A204.1 (cell line): ENCODE data around the gene MYRIP.

Experiments used
- FAIRE-seq: peaks from 2 replicates; lab custom pipeline; 2012; peaks lifted over from hg19 to GRCh38; lab: Jason Lieb, UNC

MYRIP gene

DNA sequence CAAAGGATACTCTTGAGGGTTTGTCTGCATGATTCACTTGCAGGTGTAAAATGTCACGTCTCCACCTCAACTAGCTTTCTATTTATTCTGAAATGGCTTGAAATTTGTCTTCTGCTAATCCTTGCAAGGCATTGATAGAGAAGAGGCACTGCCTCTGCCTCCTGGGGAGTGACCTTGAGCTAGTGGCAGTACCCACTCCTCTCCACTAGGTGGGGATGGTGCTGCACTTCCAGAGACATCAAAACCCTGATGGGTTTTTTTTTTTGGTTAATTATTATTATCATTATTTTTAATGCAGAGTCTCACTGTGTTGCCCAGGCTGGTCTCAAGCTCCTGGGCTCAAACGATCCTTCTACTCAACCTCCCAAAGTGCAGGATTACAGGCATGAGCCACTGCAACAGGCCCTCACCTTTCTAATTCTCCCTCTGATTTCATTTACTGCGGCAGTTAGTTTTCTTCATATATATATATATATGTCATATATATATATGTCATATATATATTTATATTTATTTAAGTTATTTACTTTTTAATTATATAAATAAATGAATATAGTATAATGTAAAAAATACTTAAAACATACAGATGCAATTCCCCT, 382.5 kb downstream of the MYRIP start:
- FAIRE-seq = peak; percentile 74

DNA sequence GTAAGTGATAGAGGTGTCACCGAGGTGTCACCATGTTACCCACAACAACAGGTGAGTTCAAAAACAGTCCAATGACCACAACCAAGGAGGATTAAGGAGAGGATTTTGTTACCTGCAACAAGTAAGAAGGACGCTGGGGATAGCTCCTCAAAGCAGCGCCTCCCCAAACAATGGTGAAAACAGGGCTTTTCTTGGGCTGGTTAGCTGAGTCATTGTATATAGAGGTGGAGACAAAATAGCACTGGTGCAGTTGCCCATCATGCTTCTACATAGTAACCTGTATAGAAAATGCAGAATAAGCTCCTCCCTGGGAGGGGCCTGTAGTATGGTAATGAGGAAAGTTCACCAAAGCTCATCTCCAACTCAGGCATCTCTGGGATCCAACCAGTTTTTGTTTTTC, 383.2 kb downstream of the MYRIP start:
- no peak for FAIRE-seq

DNA sequence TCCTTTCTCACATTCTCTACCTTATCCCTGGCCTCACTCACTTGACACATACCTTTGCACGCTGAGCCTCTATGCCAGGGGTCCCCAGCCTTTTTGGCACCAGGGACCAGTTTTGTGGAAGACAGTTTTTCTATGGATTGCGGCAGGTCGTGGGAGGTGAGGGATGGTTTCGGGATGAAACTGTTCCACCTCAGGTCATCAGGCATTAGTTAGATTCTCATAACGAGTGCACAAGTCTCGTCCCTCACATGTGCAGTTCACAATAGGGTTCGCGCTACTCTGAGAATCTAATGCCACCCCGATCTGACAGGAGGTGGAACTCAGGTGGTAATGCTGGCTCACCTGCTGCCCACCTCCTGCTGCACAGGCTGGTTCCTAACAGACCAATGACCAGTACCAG, 387.6 kb downstream of the MYRIP start:
- no peak for FAIRE-seq

DNA sequence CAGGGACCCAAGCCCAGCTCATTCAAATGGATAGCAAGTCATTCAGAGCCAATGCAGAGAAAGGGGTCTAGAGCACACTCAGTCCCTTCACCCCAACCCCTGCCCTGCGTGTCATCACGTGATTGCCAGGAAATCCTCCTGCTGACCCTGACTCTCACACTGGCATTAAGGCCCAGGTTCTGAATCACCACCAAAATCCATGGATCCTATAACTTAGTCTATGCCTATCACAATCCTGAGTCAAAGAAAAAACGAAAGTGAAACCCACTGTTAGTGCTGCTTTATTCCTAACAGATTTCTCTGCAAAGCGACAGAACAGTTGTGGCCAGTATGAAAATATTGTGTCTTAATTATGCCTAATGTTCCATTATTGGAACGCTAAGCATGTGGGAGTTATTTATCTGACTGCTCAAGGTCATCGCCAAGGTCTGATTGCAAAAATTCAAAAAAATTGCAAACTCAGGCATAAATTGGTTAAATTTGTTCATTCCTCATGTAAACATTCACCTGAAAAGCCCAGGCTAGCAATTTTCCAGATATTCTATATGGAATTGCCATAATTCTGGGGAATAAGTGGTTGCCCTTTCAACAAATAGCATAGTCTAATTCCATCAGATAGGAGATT, 391.4 kb downstream of the MYRIP start:
- FAIRE-seq = no peak

DNA sequence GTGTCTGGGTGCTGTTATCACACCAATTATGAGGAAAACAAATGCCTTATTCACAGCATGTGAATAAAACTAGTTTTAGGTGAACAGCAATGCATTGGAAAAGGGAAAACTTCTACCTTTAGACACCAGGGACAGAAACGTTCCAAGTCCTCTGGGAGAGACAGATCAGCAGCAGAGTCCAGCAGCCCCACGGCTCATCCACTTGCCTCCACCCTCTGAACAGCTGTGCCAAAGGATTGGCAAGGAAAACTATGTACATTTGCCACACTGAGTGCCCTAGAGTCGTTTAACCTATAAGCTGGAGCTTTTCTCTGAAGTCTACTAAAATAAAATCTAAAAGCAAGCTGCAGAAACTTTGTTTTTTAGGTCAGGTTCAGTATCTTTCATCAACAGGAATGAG, 392.4 kb downstream of the MYRIP start:
- FAIRE-seq = no peak

DNA sequence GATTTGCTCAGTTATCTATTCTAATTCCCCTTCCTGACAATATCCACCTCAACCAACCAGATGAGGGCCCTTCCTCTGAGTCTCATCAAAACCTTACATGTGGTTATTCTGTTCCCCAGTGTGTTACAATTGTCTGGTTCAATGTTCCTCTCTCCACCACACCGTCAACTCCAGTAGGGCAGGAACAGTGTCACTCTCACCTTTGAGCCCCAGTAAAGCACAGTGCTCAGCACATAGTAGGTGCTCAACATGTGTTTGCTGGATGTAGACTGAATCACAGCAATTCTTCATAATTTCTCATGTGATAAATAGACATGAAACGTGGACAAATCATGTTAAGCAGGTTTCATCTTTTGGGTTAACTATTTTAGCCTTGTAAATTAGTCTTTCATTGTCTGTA, 397.1 kb downstream of the MYRIP start:
- FAIRE-seq = no peak

DNA sequence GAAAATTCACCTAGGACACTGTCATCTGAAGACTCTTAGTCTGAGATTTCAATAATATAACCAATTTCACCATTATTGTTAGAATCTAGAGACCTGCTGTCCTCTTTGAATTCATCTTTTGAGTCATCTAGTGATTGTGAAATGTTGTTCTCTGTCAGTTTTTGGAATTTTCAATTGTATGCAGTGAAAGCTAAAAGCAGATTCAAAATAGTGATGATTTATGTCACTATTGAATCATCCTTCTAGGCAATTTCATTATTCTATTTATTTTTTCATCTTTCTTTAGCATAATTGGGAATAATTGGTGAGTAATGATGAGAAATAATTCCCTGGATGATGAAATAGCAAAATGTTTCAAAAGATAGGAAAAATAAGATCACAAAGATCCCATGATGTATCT, 398.4 kb downstream of the MYRIP start:
- no peak for FAIRE-seq

DNA sequence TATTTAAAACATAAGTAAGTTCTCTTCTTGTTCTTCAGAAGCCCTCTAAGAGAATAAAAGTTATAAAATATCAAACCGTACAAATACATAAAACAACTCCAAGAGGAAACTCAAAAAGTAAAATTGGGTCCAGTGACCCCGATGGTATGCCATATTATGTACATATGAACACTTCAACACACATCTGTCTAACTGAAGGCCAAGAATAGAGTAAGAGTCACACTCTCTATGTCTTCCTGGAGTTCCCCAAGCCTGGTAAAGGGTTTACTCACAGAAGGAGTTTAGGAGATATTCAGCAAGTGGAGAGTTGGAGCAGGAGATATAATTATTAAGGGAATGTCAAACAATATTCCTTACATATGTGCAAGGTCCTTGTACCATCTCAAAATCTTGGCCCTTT, 398.8 kb downstream of the MYRIP start:
- FAIRE-seq = no peak

DNA sequence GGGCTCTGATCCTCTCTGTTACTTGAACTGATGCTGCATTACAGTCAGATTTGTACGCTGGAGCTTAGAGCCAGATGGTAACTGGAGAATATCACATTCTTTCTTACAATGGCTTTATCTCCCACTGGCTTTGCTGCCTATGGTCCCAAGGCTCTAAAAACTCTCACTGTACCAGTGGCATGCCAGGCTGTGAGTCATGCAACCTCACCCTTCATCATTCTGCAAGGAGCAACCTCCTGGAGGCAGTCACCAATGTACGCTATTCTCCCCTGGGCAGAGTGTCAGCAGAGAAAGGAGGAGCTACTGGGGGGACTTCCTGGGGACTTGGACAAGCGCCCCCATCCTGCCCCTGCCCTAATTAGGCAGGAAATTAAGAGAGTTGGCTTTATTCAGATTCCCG, 402.2 kb downstream of the MYRIP start:
- no peak for FAIRE-seq

DNA sequence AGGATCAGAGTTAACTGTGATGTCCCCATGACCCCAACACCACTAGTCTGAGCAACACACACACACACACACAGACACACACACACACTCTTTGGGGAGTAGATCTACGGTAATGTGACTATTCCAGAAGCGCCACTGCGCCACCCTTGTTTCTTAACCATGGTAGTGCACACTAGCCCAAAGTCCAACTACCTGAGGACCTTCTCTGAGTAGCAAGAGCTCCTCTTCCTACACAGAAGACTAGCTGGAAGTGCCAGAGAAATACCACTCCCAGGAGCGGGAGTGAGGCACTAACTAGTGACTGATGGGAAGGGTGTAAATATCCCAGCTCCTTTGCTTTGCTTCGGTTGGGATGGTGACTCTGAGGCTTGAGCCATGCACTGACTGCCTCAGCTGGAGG, 404.1 kb downstream of the MYRIP start:
- no peak for FAIRE-seq

DNA sequence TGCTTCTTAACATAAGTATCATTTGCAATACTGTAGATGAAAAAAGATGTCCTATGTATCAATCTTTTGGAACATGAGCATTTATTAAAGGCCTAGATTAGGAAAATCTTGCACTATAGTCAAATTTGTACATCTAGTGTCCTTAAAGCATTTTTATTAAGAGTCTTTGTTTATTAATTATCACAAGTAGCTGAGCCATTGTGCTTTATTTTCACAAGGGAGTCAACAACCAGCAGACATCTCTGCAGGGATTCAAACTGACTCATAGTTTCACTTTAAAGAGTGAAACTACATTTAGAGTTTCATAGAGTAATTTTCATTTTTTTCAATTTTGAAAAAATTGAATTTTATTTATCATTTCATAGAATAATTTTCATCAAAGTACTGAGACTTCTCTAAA, 405.6 kb downstream of the MYRIP start:
- no peak for FAIRE-seq

DNA sequence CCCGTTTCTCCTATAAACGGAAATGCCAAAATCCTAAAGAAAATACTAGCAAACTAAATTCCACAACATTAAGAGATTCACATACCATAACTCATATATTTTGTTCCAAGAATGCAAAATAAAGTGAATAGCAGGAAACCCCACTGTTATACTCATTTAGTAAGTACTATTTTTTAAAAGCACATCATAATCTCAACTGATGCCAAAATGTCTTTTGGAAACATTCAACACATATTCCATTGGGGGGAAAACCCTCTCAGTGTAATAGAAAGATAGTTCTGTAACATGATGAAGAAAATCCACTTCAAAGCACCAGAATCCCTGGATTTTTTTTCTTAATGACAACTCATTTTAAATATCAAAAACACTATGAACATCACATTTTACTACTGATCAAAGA, 407.1 kb downstream of the MYRIP start:
- no peak for FAIRE-seq

DNA sequence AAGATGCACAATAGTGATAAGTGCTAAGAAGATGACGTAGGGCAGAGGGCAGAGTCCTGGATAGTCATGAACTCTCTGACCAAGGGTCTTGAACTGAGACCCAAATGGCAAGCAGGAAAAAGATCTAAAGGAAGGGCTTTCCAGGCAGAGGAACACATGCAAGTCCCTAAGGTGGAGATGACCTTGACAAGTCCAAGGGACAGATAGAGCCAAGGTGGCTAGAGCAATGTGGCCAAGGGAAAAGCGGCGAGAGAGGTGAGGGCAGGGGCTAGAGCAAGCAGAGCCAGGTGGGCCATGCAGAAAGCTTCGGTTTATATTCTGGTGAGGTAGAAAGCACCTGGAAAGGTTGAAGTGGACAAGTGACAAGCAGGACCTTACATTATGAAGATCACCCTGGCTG, 414.4 kb downstream of the MYRIP start:
- no peak for FAIRE-seq

DNA sequence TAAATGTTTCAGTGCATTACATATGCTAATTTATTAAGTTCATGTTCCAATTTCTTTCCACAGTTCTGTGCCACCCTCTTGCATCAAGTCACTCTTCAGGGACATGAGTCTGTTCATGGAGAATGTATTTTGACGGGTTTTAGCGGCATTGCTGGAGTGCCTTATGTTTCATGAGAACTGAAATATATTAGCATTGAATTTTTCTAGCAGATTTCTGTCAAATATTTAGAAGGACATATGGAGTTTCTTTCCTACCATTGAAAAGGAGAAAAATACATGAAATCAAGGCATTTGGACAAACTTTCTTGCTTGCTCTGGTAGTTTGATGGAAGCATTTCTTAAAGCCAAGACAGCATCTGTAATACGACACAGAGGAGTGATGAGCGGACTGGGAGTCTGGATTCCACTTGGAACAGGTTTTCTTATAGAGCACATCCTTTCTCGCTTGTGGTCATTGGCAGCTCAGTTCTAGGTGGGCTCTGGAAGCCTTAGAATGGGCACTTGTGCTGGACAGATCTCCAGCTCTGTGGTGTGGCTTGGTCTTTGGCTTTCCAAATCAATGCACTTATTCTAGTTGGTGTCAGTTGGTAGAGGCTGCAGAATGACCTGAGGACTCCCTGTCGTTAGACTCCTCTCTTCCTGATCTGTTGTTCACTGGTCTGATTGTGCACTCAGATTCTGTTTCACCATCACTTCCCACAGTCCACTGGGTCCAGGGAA, 415.5 kb downstream of the MYRIP start:
- FAIRE-seq = no peak

DNA sequence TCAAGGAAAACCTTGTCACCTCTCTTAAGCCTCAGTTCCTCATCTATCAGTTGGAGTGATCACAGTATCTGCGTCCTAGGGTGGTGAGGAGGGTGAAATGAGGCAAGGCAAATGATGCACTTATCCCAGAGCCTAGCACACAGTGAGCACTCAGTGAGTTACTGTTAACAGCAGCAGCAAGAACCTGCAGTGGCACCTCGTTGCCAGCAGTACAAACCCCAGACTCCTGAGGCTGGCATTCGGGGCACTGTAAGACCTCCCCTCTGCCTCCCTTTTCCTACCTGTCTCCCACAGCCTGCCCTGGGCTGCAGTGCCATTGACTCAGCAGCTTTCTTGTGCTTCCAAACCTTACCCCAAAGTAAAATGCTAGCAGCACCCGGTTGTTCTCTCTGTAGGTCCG, 417.2 kb downstream of the MYRIP start:
- no peak for FAIRE-seq

DNA sequence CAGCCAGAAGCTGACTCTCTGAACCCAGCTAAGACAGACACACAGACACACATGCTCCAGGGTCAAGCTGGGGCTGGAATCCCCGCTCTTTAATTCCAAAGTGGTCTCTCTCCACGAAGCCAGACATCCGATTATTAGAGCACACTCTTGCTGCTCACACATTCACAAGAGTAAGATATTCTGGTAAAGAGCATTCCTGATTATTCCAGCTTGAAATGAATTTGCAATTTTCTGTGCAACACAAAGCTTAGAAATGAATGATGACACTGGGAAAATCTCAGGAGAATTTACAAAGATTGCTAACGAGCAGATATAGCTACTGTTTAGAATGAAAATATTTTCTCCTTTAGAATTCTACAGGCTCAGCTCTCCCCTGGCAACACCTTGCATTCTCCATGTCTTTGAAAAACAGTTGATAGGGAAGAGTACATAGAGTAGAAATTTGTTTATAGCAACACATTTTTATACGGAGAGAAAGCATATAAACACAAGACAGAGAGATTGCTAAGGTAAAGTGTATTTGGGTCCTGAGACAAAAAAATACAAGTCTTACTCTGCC, 419.5 kb downstream of the MYRIP start:
- no peak for FAIRE-seq

DNA sequence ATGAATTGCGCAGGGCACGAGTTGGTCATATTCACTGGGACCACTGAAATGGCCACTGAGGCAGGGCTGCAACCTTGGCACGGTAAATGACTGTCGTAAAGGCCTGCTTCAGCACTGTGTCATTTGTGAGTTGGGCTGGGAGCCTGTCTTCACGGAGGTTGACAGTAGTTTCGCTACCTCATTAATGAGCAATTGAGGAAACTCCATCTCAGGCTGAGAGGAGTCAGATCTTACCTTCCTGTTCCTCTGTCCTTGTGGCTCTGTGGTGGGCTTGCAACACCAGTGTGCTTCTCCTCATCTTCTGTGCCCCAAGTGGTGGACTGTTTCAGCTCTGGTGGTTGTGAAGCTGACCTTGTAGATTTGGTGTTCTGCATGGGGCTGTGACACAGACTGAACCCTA, 420.0 kb downstream of the MYRIP start:
- FAIRE-seq = no peak

DNA sequence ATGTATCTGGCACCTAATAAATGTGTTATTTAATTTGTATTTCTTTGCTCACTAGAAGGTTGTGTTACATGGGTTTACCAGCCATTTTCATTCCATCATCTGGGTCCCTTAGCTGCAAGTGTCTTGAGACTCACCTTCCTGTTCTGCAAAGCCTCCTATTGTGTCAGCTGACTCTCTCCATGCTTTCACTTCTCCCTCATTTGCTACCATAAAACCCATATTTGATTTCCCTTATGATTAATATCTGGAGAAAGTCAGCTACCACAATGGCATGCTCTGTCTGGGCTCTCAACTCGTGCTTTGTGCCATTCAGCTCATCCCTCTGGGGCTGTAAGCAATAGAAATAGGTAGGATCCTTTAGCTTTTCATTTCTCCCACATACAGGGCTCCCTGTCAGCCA, 420.6 kb downstream of the MYRIP start:
- no peak for FAIRE-seq

DNA sequence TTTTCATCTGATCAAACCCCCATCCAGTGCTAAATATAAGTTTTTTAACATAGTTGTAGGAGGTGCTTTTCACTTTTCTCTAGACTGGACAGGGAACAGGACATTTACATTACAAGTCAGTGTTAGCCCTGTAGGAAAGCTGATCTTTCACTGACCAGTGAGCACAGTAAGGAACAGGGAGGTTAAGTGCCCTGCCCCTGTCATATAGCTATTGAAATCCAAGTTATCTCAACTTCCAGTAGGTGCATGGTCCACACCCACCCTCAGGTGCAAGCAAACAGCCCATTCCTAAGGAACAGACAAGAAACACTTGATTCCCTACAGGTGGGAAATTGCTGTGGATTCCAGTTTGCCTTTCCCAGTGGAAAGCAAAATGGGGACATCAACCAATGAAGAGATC, 421.0 kb downstream of the MYRIP start:
- FAIRE-seq = no peak

DNA sequence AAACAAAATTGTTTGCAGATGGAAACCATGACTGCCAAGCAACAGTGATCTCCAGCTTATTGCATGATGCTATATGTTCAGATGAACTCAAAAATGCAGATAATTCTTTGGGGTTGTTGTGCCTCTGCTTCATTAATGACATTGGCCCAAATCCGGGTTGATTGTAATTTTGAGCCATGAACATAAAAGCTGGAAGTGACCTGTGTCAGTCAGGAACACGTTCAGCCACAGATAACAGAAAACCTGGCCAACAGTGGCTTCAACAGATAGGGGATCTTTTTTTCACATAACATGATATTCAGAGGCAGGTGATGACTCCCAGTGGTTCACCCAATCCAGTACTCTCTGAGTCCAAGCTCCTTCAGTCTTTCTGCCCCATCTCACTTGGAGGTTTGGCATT, 423.2 kb downstream of the MYRIP start:
- no peak for FAIRE-seq

DNA sequence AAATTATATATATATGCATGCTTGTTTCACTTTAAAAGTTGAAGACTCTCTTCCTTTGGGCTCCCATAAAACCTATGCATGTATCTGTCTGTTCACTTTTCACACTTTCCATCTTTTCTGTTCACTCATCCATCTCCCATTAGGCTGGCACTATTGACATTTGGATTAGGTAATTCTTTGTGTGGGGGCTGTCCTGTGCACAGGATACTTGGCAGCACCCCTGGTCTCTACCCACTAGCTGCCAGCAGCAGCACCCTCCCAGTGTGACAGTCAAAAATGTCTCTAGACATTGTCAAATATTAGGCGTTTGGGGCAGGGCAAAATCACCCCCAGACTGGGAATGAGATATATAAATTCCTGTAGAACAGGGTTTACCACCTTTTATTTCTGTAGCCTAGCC, 427.8 kb downstream of the MYRIP start:
- FAIRE-seq = no peak

DNA sequence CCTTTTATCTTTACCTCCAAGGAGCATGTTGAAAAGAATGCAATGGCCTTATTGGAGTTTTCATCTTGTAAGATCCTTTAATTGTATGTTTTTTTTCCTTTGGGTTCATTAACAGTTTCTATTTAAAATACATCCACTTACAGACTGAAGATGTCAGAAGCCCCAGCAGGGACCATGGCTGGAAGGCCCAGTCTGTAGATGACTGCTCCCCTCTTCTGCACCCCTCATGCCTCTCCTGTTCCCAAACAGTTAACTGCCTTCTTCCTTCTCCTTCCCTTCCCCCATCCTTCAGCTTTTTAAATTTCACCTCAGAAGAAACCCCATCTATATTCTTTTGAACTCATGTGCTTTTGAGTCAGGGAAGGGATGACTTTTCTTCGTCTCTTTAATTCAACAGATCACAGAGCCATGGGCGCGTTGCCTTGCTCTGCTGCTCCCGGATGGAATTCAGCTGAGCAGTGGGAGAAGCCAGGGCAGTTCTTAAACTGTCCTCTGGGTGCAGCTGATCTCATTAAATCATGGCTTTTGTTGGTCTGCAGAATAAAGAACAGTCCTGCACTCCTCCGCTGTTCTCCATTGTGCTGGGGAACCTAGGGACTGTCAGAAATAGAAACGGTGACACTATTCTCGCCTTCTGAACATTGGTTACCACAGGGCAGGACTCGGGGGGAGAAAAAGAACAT, 428.6 kb downstream of the MYRIP start:
- no peak for FAIRE-seq

DNA sequence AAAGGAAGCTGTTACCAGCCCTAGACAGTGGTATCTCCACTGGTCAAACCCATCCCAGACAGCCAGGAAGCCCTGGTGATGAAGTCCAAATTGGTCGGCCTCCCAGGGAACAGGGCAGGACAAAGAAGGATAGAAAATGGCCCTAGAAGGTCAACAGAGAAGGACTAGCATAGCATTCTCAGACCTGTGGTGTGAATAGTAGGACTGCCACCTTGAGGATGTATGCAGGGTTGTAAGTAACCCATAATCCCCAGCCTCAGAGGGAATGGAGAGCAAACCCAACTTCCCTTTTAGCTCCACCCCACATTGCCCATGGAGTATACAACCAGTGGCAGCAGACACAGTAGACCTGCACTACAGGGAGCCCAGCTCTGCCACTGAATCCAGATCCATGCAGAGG, 431.5 kb downstream of the MYRIP start:
- FAIRE-seq = no peak
